Neural cell (in vitro differentiated cells): Measurements from ENCODE around the gene CREB1. TPM values are rescaled to one million over a fixed set of nuclear protein-coding genes. Genes with fewer than 3 reads are reported as not detected.
A peak's percentile ranks its signal among the peaks of the same experiment; 100 is the strongest.

Source experiments
- H2AFZ ChIP-seq: fragments of 200-600, 300-800 bp; sonication (generic), shearing (Covaris generic); 2 replicates; pipeline ENCODE4 v1.6.0; 2014; ENCODE audit warnings: low read depth, mild to moderate bottlenecking, antibody characterized with exemption, low read length, moderate library complexity
- H3F3A ChIP-seq: fragments of 200-600 bp; shearing (Covaris generic); 2 replicates; pipeline ENCODE4 v1.6.1; 2016; ENCODE audit warnings: mild to moderate bottlenecking, moderate library complexity, mixed read lengths, antibody characterized with exemption, low read length; ENCODE audit not compliant: insufficient read depth, poor library complexity, severe bottlenecking
- H3K27ac ChIP-seq: fragments of 200-600, 300-800 bp; sonication (generic), shearing (Covaris generic); 2 replicates; pipeline ENCODE4 v1.5.1; 2014; ENCODE audit warnings: mild to moderate bottlenecking, low read length, moderate library complexity
- H3K27me3 ChIP-seq: fragments of 300-800, 200-600 bp; sonication (generic), shearing (Covaris generic); 2 replicates; pipeline ENCODE4 v1.6.0; 2014; ENCODE audit warnings: mild to moderate bottlenecking, low read depth, low read length, moderate library complexity; ENCODE audit not compliant: insufficient read depth
- H3K36me3 ChIP-seq: fragments of 300-800, 200-600 bp; sonication (generic), shearing (Covaris generic); 2 replicates; pipeline ENCODE4 v1.5.1; 2014; ENCODE audit warnings: mild to moderate bottlenecking, antibody characterized with exemption, low read length, moderate library complexity; ENCODE audit not compliant: insufficient read depth
- H3K4me2 ChIP-seq: fragments of 300-800, 200-600 bp; sonication (generic), shearing (Covaris generic); 2 replicates; pipeline ENCODE4 v1.6.0; 2014; ENCODE audit warnings: mild to moderate bottlenecking, low read length
- H3K4me3 ChIP-seq: fragments of 300-800, 200-600 bp; sonication (generic), shearing (Covaris generic); 2 replicates; pipeline ENCODE4 v1.5.1; 2014; ENCODE audit warnings: mild to moderate bottlenecking, low read length, moderate library complexity
- H3K79me2 ChIP-seq: fragments of 200-600 bp; shearing (Covaris generic); replicated peaks from 2 replicates; pipeline ENCODE4 v1.6.0; 2014; ENCODE audit warnings: mild to moderate bottlenecking, low read length, moderate library complexity; ENCODE audit not compliant: insufficient read depth
- H3K9ac ChIP-seq: fragments of 300-800, 200-600 bp; sonication (generic), shearing (Covaris generic); 2 replicates; pipeline ENCODE4 v1.6.1; 2016; ENCODE audit warnings: mild to moderate bottlenecking, low read length, mixed read lengths
- H3K9me2 ChIP-seq: fragments of 200-600 bp; shearing (Covaris generic); 2 replicates; pipeline ENCODE4 v1.6.1; 2016; ENCODE audit warnings: mild to moderate bottlenecking, low read length, mixed read lengths; ENCODE audit not compliant: insufficient read depth
- H3K9me3 ChIP-seq: fragments of 200-600, 300-800 bp; sonication (generic), shearing (Covaris generic); 2 replicates; pipeline ENCODE4 v1.6.1; 2016; ENCODE audit warnings: mild to moderate bottlenecking, mixed run types, low read length, moderate library complexity, mixed read lengths
- H4K20me1 ChIP-seq: fragments of 200-600 bp; shearing (Covaris generic); 2 replicates; pipeline ENCODE4 v1.6.1; 2016; ENCODE audit warnings: mild to moderate bottlenecking, mixed run types; ENCODE audit not compliant: insufficient read depth
- CTCF ChIP-seq: fragments of 450-650 bp; IDR thresholded peaks from 2 replicates; pipeline ENCODE4 v1.5.1; 2014; ENCODE audit warnings: antibody characterized with exemption, mild to moderate bottlenecking, moderate library complexity; ENCODE audit not compliant: poor library complexity, severe bottlenecking
- EP300 ChIP-seq: fragments of 450-650 bp; conservative IDR thresholded peaks from 2 replicates; pipeline ENCODE4 v1.6.1; 2014; ENCODE audit warnings: antibody characterized with exemption, mild to moderate bottlenecking, moderate library complexity; ENCODE audit not compliant: poor library complexity, severe bottlenecking
- EZH2 ChIP-seq: fragments of 200-600, 300-800 bp; shearing (Covaris generic), sonication (generic); IDR thresholded peaks from 2 replicates; pipeline ENCODE4 v1.6.1; 2014; ENCODE audit warnings: antibody characterized with exemption, low read length, borderline replicate concordance, mild to moderate bottlenecking; ENCODE audit not compliant: insufficient read depth, poor library complexity, severe bottlenecking
- MXI1 ChIP-seq: fragments of 450-650 bp; conservative IDR thresholded peaks from 2 replicates; pipeline ENCODE4 v1.6.1; 2014; ENCODE audit warnings: antibody characterized with exemption, mild to moderate bottlenecking; ENCODE audit not compliant: poor library complexity, severe bottlenecking
- POLR2AphosphoS5 ChIP-seq: IDR thresholded peaks from 2 replicates; pipeline ENCODE4 v1.6.1; 2012
- RAD21 ChIP-seq: fragments of 450-650 bp; conservative IDR thresholded peaks from 2 replicates; pipeline ENCODE4 v1.6.1; 2014; ENCODE audit warnings: antibody characterized with exemption, mild to moderate bottlenecking, moderate library complexity
- REST ChIP-seq: IDR thresholded peaks from 2 replicates; pipeline ENCODE4 v1.6.1; 2012; ENCODE audit warnings: borderline replicate concordance
- SMC3 ChIP-seq: fragments of 450-650 bp; conservative IDR thresholded peaks from 2 replicates; pipeline ENCODE4 v1.6.1; 2014; ENCODE audit warnings: antibody characterized with exemption, mild to moderate bottlenecking, moderate library complexity; ENCODE audit not compliant: poor library complexity
- TAF1 ChIP-seq: IDR thresholded peaks from 2 replicates; pipeline ENCODE4 v1.6.1; 2012; ENCODE audit warnings: low read depth
- polyA minus RNA-seq: library from RNA; depleted of rRNA, polyadenylated mRNA; stranded (reverse); fragments of >200 nt; gene quantifications from 2 replicates; pipeline ENCODE4 v1.2.3, GENCODE V29; 2014
- polyA plus RNA-seq: library from polyadenylated mRNA; depleted of rRNA; stranded (reverse); fragments of >200 nt; gene quantifications from 2 replicates; pipeline ENCODE4 v1.2.3, GENCODE V29; 2014

Gene CREB1
- 32.6 and 38.7 TPM in 2 replicates for polyA plus RNA-seq
- polyA minus RNA-seq = 152 and 165 TPM in 2 replicates

GRCh38 chr2:207529330-207530159 lies at the start of gene CREB1:
Gene CREB1, plus strand, starts transcription at chr2:207529962. Its CDS starts 25,674 bp downstream, at chr2:207555636.
- Histone ChIP-seq H2AFZ (peak within 1 kb of the TSS; percentile 24), H3K36me3 (no peaks in the 10 kb centered on the region), H3K27me3 (no peaks in the 10 kb centered on the region), H3F3A (peaks cover 13% of the 10 kb centered on the region), H3K27ac (peak within 1 kb of the TSS; percentile 98), H3K9me2 (no peaks in the 10 kb centered on the region), H3K4me2 (peak within 1 kb of the TSS; percentile 71), H4K20me1 (no peaks in the 10 kb centered on the region), H3K9ac (peak within 1 kb of the TSS; percentile 98), H3K4me3 (peak within 1 kb of the TSS; percentile 92), H3K79me2 (peaks cover 40% of the 10 kb centered on the region), H3K9me3 (no peaks in the 10 kb centered on the region)
- peak; percentile 84 for TF ChIP-seq TAF1
- TF ChIP-seq REST = no peak
- peak; percentile 98 for TF ChIP-seq POLR2AphosphoS5
- no peak for TF ChIP-seq SMC3
- no peak for TF ChIP-seq EZH2
- TF ChIP-seq CTCF = peak; percentile 40
- TF ChIP-seq EP300 = peak; percentile 59
- TF ChIP-seq MXI1 = peak; percentile 54
- no peak for TF ChIP-seq RAD21

- Histone ChIP-seq H3K9ac (no peak overlapping the region), H3K36me3 (no peaks in the 10 kb centered on the region), H3K9me3 (no peaks in the 10 kb centered on the region), H3K79me2 (no peaks in the 10 kb centered on the region), H4K20me1 (no peaks in the 10 kb centered on the region), H3K4me3 (no peak overlapping the region), H3K27me3 (no peaks in the 10 kb centered on the region), H3K27ac (no peak overlapping the region), H3F3A (no peaks in the 10 kb centered on the region), H3K9me2 (no peaks in the 10 kb centered on the region), H3K4me2 (no peak overlapping the region), H2AFZ (no peak overlapping the region)
- TF ChIP-seq POLR2AphosphoS5 = no peak
- no peak for TF ChIP-seq RAD21
- no peak for TF ChIP-seq CTCF
- no peak for TF ChIP-seq SMC3
- no peak for TF ChIP-seq REST
- no peak for TF ChIP-seq TAF1
- TF ChIP-seq MXI1 = no peak
- no peak for TF ChIP-seq EP300
- no peak for TF ChIP-seq EZH2
These were observed 49.2 kb upstream of the CREB1 start for GRCh38 chr2:207480521-207481040.
